Skeletal muscle satellite cell (primary cell): ENCODE data around the gene BRICD5.
"Not testable (repeated sequence)": the region's sequence is repeated elsewhere in the genome, so short reads cannot be mapped to it uniquely, and the experiment has no call there.

Experiments
- H3K27me3 ChIP-seq: 2 replicates; pipeline ENCODE4 v1.7.0; 2013; ENCODE audit warnings: low read length; ENCODE audit not compliant: control insufficient read depth, insufficient read depth
- H3K36me3 ChIP-seq: 2 replicates; pipeline ENCODE4 v1.7.0; 2013; ENCODE audit warnings: mild to moderate bottlenecking, control low read depth, low read length; ENCODE audit not compliant: insufficient read depth
- H3K4me1 ChIP-seq: 2 replicates; pipeline ENCODE4 v1.7.0; 2013; ENCODE audit warnings: low read length; ENCODE audit not compliant: control insufficient read depth, insufficient read depth
- H3K4me2 ChIP-seq: 2 replicates; pipeline ENCODE4 v1.7.0; 2013; ENCODE audit warnings: mild to moderate bottlenecking, low read length
- H3K4me3 ChIP-seq: 2 replicates; pipeline ENCODE4 v1.7.0; 2013; ENCODE audit warnings: low read length
- H3K9ac ChIP-seq: 2 replicates; pipeline ENCODE4 v1.7.0; 2013; ENCODE audit warnings: mild to moderate bottlenecking, low read depth, low read length, moderate library complexity
- H3K9me3 ChIP-seq: replicated peaks from 2 replicates; pipeline ENCODE4 v1.7.0; 2013; ENCODE audit warnings: mild to moderate bottlenecking, control low read depth, low read length

BRICD5 gene

DNA sequence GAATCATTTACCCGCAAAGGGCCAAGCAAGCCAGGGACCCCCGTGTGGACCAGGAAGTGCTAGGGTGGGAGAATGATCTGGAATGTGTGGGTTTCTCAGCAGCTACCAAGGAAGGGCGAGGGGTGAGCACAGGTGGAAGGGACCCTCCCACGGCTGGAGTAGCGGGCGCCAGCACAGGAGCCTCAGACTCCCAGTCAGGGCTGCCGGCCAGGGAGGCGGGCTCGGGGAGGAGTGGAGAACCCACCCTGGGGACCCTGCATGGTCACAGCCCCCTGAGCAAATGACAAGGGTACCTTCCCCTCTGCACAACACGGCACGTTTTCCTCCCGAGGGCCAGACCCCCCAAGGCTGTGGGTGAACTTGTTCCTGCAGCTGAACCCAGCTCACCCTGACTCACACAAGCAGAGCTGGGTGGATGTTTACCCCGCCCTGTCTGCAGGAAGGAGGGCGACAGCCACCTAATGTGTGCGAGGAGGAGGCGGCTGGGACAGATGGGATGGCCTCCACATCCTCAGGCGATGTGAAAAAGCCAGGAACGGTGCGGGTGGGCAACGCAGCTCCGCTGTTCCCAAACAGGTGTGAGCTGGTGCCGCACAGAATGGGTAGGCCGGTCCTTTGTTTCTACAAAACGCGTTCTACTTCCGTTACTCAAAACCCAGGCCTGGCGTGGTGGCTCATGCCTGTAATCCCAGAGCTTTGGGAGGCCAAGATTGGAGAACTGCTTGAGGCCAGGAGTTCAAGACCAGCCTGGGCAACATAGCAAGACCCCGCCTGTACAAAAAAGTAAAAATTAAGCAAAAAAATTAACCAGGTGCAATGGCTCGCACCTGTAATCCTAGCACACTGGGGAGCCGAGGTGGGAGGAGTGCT is 34.5 kb upstream of the BRICD5 start:
- peaks cover 3% of the 10 kb centered on the region for H3K4me1 ChIP-seq
- H3K9ac ChIP-seq: no peak overlapping the region
- H3K27me3 ChIP-seq: no peaks in the 10 kb centered on the region
- no peaks in the 10 kb centered on the region for H3K9me3 ChIP-seq
- H3K4me3 ChIP-seq: no peak overlapping the region
- H3K36me3 ChIP-seq: peaks cover 47% of the 10 kb centered on the region
- no peak overlapping the region for H3K4me2 ChIP-seq

- Histone ChIP-seq H3K4me3 (no peak overlapping the region), H3K4me2 (no peak overlapping the region), H3K9me3 (no peaks in the 10 kb centered on the region), H3K36me3 (peaks cover 52% of the 10 kb centered on the region), H3K27me3 (no peaks in the 10 kb centered on the region), H3K4me1 (no peaks in the 10 kb centered on the region), H3K9ac (no peak overlapping the region)
Measured at GRCh38 chr16:2244301-2244700, 33.6 kb upstream of the BRICD5 start.

GRCh38 chr16:2243781-2244180 is 33.1 kb upstream of the BRICD5 start:
- no peaks in the 10 kb centered on the region for H3K27me3 ChIP-seq
- no peaks in the 10 kb centered on the region for H3K9me3 ChIP-seq
- H3K9ac ChIP-seq: no peak overlapping the region
- H3K36me3 ChIP-seq: peaks cover 52% of the 10 kb centered on the region
- peaks cover 3% of the 10 kb centered on the region for H3K4me1 ChIP-seq
- H3K4me3 ChIP-seq: no peak overlapping the region
- H3K4me2 ChIP-seq: no peak overlapping the region

GRCh38 chr16:2243031-2243528 is 32.4 kb upstream of the BRICD5 start:
- no peaks in the 10 kb centered on the region for H3K9me3 ChIP-seq
- peaks cover 53% of the 10 kb centered on the region for H3K36me3 ChIP-seq
- no peaks in the 10 kb centered on the region for H3K27me3 ChIP-seq
- H3K9ac ChIP-seq: no peak overlapping the region
- peaks cover 3% of the 10 kb centered on the region for H3K4me1 ChIP-seq
- H3K4me3 ChIP-seq: no peak overlapping the region
- no peak overlapping the region for H3K4me2 ChIP-seq

DNA sequence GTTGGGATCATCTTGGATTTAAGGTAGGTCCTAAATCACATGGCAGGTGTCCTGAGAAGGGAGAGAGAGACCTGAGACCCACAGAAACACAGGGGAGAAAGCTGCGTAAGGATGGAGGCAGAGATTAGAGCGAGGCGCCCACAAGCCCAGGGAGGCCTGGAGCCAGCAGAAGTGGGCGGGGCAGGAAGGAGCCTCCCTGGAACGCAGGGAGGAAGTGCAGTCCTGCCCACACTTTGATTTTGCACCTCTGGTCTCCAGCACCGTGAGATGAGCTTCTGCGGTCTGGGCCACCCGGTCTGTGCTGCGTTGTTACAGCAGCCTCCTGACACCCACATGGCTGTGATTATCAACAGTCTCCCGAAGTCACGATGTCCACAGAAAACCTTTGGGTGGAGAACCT is 31.9 kb upstream of the BRICD5 start:
- Histone ChIP-seq H3K4me1 (peaks cover 3% of the 10 kb centered on the region), H3K9me3 (no peaks in the 10 kb centered on the region), H3K4me3 (no peak overlapping the region), H3K4me2 (no peak overlapping the region), H3K36me3 (peaks cover 53% of the 10 kb centered on the region), H3K27me3 (no peaks in the 10 kb centered on the region), H3K9ac (no peak overlapping the region)

GRCh38 chr16:2240331-2240730 is 29.7 kb upstream of the BRICD5 start:
- not testable (repeated sequence) for H3K27me3 ChIP-seq, H3K9ac ChIP-seq, H3K4me2 ChIP-seq, H3K4me3 ChIP-seq, H3K9me3 ChIP-seq
- Histone ChIP-seq H3K4me1 (peaks cover 21% of the 10 kb centered on the region), H3K36me3 (peaks cover 47% of the 10 kb centered on the region)

GRCh38 chr16:2238838-2239675 is 28.4 kb upstream of the BRICD5 start:
- Histone ChIP-seq H3K4me3 (no peak overlapping the region), H3K9ac (no peak overlapping the region), H3K4me2 (no peak overlapping the region), H3K9me3 (no peaks in the 10 kb centered on the region), H3K27me3 (no peaks in the 10 kb centered on the region), H3K4me1 (peaks cover 21% of the 10 kb centered on the region), H3K36me3 (peaks cover 45% of the 10 kb centered on the region)

DNA sequence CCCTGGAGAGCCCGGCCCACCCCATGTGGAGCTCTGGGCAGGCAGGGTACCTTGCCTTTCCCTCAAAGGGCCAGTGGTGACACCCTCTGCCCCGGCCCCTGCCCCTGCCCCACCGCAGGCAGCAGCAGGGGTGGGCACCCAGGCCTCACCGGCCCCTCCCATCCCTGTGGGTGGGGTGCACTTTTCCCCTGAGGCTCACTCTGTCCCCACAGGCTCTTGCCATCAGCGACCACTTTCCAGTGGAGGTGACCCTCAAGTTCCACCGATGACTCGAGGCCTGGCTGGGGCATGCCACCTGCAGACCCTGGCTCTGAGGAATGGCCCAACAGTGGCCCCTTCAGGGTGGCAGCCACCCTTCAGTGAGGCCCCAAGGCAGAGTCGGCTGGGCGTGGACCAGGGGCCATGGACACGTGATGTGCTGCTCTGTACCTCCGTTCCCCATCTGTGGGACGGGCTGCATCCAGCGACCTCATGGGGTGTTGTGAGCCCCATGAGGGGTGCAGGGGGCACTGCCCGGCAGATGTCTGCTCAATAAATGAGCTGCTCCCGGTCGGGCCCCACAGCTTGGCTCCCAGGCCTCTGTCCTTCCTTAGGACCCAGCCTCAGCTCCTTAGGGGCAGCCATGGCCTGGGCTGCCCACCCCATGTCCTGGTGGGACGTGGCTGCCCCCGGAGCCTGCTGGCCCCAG is 27.6 kb upstream of the BRICD5 start:
- H3K9ac ChIP-seq: no peak overlapping the region
- peaks cover 21% of the 10 kb centered on the region for H3K4me1 ChIP-seq
- no peak overlapping the region for H3K4me3 ChIP-seq

GRCh38 chr16:2237493-2238149 is 27.0 kb upstream of the BRICD5 start:
- Histone ChIP-seq H3K9ac (no peak overlapping the region), H3K4me3 (no peak overlapping the region), H3K27me3 (no peaks in the 10 kb centered on the region), H3K4me1 (peaks cover 21% of the 10 kb centered on the region), H3K36me3 (peaks cover 47% of the 10 kb centered on the region), H3K4me2 (no peak overlapping the region), H3K9me3 (no peaks in the 10 kb centered on the region)

More for the DNA sequence above, 27.6 kb upstream of the BRICD5 start:
- no peaks in the 10 kb centered on the region for H3K27me3 ChIP-seq
- no peaks in the 10 kb centered on the region for H3K9me3 ChIP-seq
- H3K4me2 ChIP-seq: no peak overlapping the region
- H3K36me3 ChIP-seq: peaks cover 45% of the 10 kb centered on the region

- Histone ChIP-seq H3K9me3 (no peaks in the 10 kb centered on the region), H3K4me2 (peak overlapping the region; percentile 23), H3K4me1 (peaks cover 22% of the 10 kb centered on the region), H3K36me3 (peaks cover 47% of the 10 kb centered on the region), H3K9ac (no peak overlapping the region), H3K27me3 (no peaks in the 10 kb centered on the region), H3K4me3 (no peak overlapping the region)
Measured at GRCh38 chr16:2237102-2237482, 26.4 kb upstream of the BRICD5 start.
